Activated CD8-positive, alpha-beta T cell treated with anti-CD3 and anti-CD28 coated beads for 36 hours (primary cell): ENCODE results near the gene TP53I11. TPM values are rescaled to one million over a fixed set of nuclear protein-coding genes. Genes with fewer than 3 reads are reported as not detected.

Source experiments
- ATAC-seq: fragments of 200-7000 bp; cut with Tn5 transposase; one replicate; pipeline ENCODE4 v1.10.0; 2021; ENCODE audit warnings: mild to moderate bottlenecking, moderate library complexity
- CTCF ChIA-PET: fragments of 350-600 bp; sonication (Branson Sonifier 250); formaldehyde crosslinking; loops from one replicate; lab custom pipeline; 2021; ENCODE audit warnings: antibody characterized with exemption; lab: Charles Lee
- POLR2A ChIA-PET: fragments of 350-600 bp; sonication (Branson Sonifier 250); formaldehyde crosslinking; loops from one replicate; lab custom pipeline; 2021; ENCODE audit warnings: antibody characterized with exemption; lab: Charles Lee
- DNase-seq: peaks from one replicate; pipeline ENCODE4 v3.0.0-alpha.2; 2020
- H3K27ac Mint-ChIP-seq: one replicate; pipeline ENCODE4 v1.8.0; 2021; ENCODE audit warnings: mild to moderate bottlenecking, mixed read lengths
- H3K27me3 Mint-ChIP-seq: one replicate; pipeline ENCODE4 v1.8.0; 2021; ENCODE audit warnings: mixed read lengths
- H3K36me3 Mint-ChIP-seq: one replicate; pipeline ENCODE4 v1.8.0; 2021; ENCODE audit warnings: low read depth, mixed read lengths
- H3K4me1 Mint-ChIP-seq: one replicate; pipeline ENCODE4 v1.8.0; 2021; ENCODE audit warnings: low read depth, mixed read lengths
- H3K4me3 Mint-ChIP-seq: one replicate; pipeline ENCODE4 v1.8.0; 2021; ENCODE audit warnings: mild to moderate bottlenecking, moderate library complexity, mixed read lengths
- H3K9me3 Mint-ChIP-seq: one replicate; pipeline ENCODE4 v1.8.0; 2021; ENCODE audit warnings: mixed read lengths
- CTCF ChIP-seq: fragments of 200-600 bp; IDR thresholded peaks from one replicate; pipeline ENCODE4 v1.8.0; 2022; ENCODE audit warnings: antibody characterized with exemption, mild to moderate bottlenecking
- intact Hi-C: fragments of 100-400 bp; cut with micrococcal nuclease; formaldehyde crosslinking; loops from one replicate; pipeline ENCODE4 v1.10.0; 2022
- total RNA-seq, 2 experiments: library from RNA; stranded (reverse); gene quantifications; one replicate each; pipeline ENCODE4 v1.2.3, GENCODE V29; 2021

Gene TP53I11
- 10 to 100 TPM; 15.2 to 17.5 TPM for total RNA-seq

GRCh38 chr11:44950625-44951476 lies at the start of gene TP53I11:
TP53I11 (minus strand) TSS chr11:44950883; CDS start chr11:44938335, 12,548 bp downstream.
- CTCF ChIA-PET, result interaction anchor here (0.8 to 1.6 kb wide), 9 partner anchors 9 to 160 kb away, joined by 3 to 8 read pairs (median 3); no protein-coding TSS in a partner anchor
- POLR2A ChIA-PET, result interaction anchor here (1.0 kb wide), 1 partner anchor 77 kb away, joined by 3 read pairs; no protein-coding TSS in a partner anchor
- peak; percentile 79 for DNase-seq
- Mint-ChIP-seq H3K27ac (no peak within 1 kb of the TSS), H3K4me3 (peak within 1 kb of the TSS; percentile 75), H3K9me3 (no peaks in the 10 kb centered on the region), H3K36me3 (no peaks in the 10 kb centered on the region), H3K4me1 (peaks cover 23% of the 10 kb centered on the region), H3K27me3 (no peaks in the 10 kb centered on the region)
- peak; percentile 90 for TF ChIP-seq CTCF
- ATAC-seq, result peak; percentile 84
- intact Hi-C loops, result no loop called here

GRCh38 chr11:44999068-44999467 lies 48.4 kb upstream of the TP53I11 start:
- Mint-ChIP-seq H3K4me1 (no peaks in the 10 kb centered on the region), H3K36me3 (no peaks in the 10 kb centered on the region), H3K27ac (no peak overlapping the region), H3K4me3 (no peak overlapping the region), H3K9me3 (no peaks in the 10 kb centered on the region), H3K27me3 (peaks cover 2% of the 10 kb centered on the region)
- TF ChIP-seq CTCF, result no peak
- ChIA-PET POLR2A (no interaction called here), CTCF (interaction anchor here (1.3 to 1.7 kb wide), 2 partner anchors 62 to 104 kb away, joined by 6 to 7 read pairs; no protein-coding TSS in a partner anchor)
- intact Hi-C loops, result no loop called here
- DNase-seq, result no peak
- no peak for ATAC-seq

GRCh38 chr11:44998051-44998450 lies 47.4 kb upstream of the TP53I11 start:
- ChIA-PET CTCF (interaction anchor here (1.3 to 1.7 kb wide), 3 partner anchors 61 to 105 kb away, joined by 3 to 7 read pairs (median 6); no protein-coding TSS in a partner anchor), POLR2A (interaction anchor here (0.7 kb wide), 1 partner anchor 18 kb away, joined by 3 read pairs; no protein-coding TSS in a partner anchor)
- DNase-seq (no peak), ATAC-seq (no peak)
- Mint-ChIP-seq H3K27ac (no peak overlapping the region), H3K36me3 (no peaks in the 10 kb centered on the region), H3K4me3 (no peak overlapping the region), H3K4me1 (no peaks in the 10 kb centered on the region), H3K27me3 (peaks cover 2% of the 10 kb centered on the region), H3K9me3 (no peaks in the 10 kb centered on the region)
- intact Hi-C loops, result no loop called here
- TF ChIP-seq CTCF, result no peak

- no peaks in the 10 kb centered on the region for H3K9me3 Mint-ChIP-seq
- no peak overlapping the region for H3K4me3 Mint-ChIP-seq
- ATAC-seq (no peak), DNase-seq (no peak)
- H3K4me1 Mint-ChIP-seq, result no peaks in the 10 kb centered on the region
- H3K36me3 Mint-ChIP-seq, result no peaks in the 10 kb centered on the region
- no peak for TF ChIP-seq CTCF
- H3K27ac Mint-ChIP-seq, result no peak overlapping the region
- POLR2A ChIA-PET, result interaction anchor here (0.7 kb wide), 1 partner anchor 17 kb away, joined by 3 read pairs; no protein-coding TSS in a partner anchor
- intact Hi-C loops, result no loop called here
- CTCF ChIA-PET, result interaction anchor here (0.5 to 1.7 kb wide), 3 partner anchors 86 to 374 kb away, joined by 3 to 6 read pairs (median 3); no protein-coding TSS in a partner anchor
- peaks cover 2% of the 10 kb centered on the region for H3K27me3 Mint-ChIP-seq
These were observed 46.9 kb upstream of the TP53I11 start for GRCh38 chr11:44997566-44997965.

GRCh38 chr11:44994753-44995152 lies 44.1 kb upstream of the TP53I11 start:
- H3K4me1 Mint-ChIP-seq, result no peaks in the 10 kb centered on the region

More at GRCh38 chr11:44994753-44995152, 44.1 kb upstream of the TP53I11 start:
- H3K4me3 Mint-ChIP-seq, result no peak overlapping the region
- DNase-seq (no peak), ATAC-seq (no peak)
- no peaks in the 10 kb centered on the region for H3K9me3 Mint-ChIP-seq
- peaks cover 2% of the 10 kb centered on the region for H3K27me3 Mint-ChIP-seq
- H3K27ac Mint-ChIP-seq, result no peak overlapping the region
- H3K36me3 Mint-ChIP-seq, result no peaks in the 10 kb centered on the region
- TF ChIP-seq CTCF, result no peak
- ChIA-PET POLR2A (no interaction called here), CTCF (no interaction called here)
- intact Hi-C loops, result no loop called here
